HG03064 (cell line): Measurements from ENCODE around the gene DOCK4.

Experiments used
- ATAC-seq: cut with Tn5 transposase; IDR thresholded peaks from one replicate; pipeline ENCODE4 v1.9.1; 2021; ENCODE audit warnings: low read depth; ENCODE audit not compliant: unreplicated experiment

Gene DOCK4

DNA sequence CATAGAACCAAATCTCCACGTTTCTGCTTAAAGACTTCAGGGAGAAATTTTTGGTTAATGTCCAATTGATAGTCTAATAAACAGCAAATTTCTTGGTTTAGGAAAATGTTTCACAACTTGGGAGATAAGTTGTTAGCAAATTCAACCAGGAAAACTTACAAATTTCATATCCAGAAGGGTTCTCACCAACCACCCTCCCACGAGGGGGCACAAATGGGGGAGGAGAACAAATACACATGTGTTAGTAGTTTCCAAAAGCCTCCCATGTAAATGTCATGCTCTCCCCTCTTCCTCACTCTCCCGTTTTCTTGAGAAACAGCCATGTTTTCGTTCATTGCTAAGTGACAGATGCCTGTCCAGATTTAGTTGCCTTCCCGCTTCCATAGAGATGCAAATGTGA, 10.5 kb downstream of the DOCK4 start:
- no peak for ATAC-seq

- no peak for ATAC-seq
Measured at GRCh38 chr7:112193915-112194502, 12.2 kb downstream of the DOCK4 start.

GRCh38 chr7:112192236-112193154, 13.7 kb downstream of the DOCK4 start:
- no peak for ATAC-seq

- no peak for ATAC-seq
Measured at GRCh38 chr7:112190120-112190519, 16.1 kb downstream of the DOCK4 start.

DNA sequence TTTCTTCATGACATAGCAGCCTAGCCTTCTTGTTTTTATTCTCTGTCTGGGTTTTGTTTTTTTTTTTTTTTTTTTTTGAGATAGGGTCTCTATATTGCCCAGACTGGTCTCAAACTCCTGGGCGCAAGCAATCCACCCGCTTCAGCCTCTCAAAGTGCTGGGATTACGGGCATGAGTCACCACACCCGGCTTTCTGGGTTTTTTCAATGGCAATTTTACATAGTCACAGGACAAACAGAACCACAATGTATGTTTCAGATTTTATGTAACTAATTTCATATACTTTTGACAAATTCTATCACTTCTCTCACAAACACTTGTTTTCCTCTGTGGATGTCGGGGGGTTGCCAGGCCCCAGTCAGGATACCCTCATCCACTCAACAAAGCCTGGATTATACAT, 16.5 kb downstream of the DOCK4 start:
- no peak for ATAC-seq

DNA sequence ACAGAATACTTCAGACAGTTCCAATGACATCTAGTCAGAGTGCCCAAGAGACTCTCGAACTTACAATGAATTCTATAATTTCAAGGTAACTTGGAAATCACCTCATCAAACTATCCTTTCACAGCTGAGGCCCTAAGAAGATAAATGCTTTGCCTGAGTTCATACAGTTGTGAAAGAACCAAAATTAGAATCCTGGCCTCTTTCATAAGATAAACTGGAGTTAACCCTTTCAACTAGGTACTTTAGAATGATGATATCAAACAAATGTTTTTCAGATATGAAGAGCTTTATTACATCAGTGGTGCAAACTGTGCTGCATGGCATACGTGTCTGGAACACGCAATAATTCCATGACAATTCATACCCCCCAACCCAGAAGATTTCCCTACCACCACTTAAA, 17.9 kb downstream of the DOCK4 start:
- no peak for ATAC-seq

DNA sequence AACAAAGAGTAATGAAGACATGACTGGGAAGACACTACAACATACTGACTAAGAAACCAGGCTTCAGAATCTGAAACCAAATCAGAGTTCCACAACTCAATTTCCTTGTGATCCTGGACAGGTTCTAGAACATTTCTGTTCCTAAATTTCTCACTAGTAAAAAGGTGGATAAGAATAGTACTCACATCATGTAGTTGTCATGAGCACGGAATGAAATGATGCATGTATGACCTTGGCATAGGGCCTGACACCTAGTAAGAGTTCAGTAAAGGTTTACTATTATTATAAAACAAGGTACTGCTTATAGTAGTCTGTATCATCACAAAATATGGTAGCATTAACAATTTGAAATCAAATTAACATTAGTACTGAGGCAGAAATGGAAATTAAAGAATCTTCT, 19.9 kb downstream of the DOCK4 start:
- no peak for ATAC-seq

DNA sequence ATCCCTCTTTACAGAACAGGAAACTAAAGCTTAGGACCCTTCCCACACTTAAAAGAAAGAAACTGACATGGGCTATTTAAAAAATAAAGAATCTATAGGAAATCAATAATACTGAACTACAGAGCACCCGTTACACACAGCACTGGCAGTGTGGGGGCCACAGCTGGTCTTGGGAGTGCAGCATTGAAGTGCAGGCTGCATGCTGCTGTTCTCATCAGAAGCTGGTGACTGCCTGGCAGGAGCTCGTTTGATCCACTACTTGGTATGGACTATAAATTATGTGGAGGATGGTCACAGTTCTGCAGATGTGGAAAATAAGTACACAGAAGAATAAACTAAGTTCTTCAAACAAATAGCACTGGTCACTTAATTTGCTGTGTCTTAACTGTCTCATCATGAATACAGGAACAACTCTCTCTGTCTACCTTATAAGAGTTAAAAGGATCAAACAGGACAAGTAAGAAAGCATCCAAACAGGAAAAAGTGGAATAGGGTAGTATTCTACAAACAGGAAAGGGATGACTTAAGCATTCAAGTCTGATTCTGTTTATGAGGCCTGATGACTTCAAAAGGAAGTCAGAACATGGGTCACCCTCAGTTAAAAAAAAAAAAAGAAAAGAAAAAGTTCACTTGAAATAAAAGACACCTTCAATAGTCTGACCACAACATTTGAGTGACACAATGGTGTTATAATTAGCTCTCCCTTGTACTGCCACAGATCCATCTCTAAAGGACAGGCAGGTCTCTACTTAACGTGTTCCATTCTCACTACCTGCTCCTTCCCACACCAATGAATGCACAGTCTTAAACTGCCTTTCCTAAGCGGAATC, 21.0 kb downstream of the DOCK4 start:
- ATAC-seq, result no peak

GRCh38 chr7:112184455-112184854, 21.7 kb downstream of the DOCK4 start:
- no peak for ATAC-seq

- no peak for ATAC-seq
Measured at GRCh38 chr7:112183266-112183665, 22.9 kb downstream of the DOCK4 start.

DNA sequence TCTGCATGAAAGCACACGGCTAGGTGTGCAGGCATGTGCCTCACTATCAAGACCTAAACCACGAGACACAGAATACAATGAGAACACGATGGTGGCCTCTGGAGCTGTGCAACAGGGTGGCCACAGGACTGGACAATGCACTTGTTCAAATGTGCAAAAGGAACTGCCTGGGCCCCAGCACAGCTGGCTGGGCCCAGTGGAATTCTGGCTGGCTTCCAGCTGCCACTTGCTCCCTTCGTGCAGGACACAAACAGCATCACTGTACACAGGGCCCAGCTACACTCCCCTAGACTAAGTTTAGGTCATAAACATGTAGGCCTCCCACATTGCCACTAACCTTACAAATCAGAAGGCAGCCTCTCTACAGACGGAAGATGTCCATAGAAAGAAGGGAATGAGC, 23.4 kb downstream of the DOCK4 start:
- ATAC-seq, result no peak

DNA sequence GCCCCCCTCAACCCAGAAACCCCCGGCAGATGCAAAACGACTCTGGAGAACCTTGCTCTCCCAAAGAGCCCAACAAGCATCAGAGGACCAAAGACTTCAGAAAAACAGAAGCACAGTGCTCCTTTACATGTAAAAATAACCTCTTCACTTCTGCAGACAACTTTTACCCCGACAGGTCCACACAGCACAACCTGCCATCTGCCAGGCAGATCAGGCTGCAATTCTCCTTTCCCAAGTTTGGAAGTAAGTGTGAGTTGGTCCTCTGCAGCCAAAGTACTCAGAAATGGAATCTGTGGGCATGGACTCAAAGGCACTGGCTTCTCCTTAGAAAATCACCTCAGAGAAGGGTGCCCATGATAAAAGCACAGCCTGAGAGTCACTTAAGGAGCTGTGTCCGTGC, 26.0 kb downstream of the DOCK4 start:
- no peak for ATAC-seq

GRCh38 chr7:112176693-112177415, 29.3 kb downstream of the DOCK4 start:
- ATAC-seq, result no peak

- ATAC-seq, result no peak
Measured at GRCh38 chr7:112176241-112176640, 30.0 kb downstream of the DOCK4 start.

DNA sequence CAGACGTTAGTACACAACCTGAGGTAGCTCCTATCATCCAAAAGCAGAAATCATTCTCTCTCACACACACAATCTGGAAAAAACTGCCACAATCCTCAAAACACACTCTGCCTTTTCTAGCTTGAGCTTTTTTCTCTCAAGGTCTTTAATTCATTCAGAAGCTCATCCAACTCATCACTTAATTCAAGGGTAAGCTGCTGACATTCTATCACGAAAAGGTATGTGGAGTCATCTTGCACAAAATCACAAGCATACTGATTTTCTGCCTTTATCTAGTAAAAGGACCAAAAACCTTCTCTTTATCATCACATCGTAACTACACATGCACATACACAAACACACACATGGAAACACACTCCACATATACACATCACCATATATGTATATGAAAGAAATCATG, 32.0 kb downstream of the DOCK4 start:
- ATAC-seq, result no peak

DNA sequence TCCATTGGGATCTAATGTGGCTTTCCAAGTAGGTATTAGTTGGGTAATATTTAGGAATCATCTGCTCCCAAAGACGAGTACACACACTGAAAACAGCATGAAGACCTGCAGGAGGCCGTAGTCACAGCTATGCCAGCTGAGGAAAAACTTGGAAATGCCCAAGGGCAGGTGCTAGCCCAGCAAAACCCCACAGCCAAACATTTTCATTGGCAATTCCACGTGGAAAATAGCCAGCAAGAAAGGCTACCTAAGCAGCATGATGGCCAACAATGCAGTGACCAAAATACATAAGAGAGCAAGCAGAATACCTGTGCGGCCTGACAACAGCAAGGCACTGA, 32.7 kb downstream of the DOCK4 start:
- no peak for ATAC-seq

- ATAC-seq, result no peak
Measured at GRCh38 chr7:112172870-112173567, 33.2 kb downstream of the DOCK4 start.

GRCh38 chr7:112171673-112172072, 34.5 kb downstream of the DOCK4 start:
- no peak for ATAC-seq

DNA sequence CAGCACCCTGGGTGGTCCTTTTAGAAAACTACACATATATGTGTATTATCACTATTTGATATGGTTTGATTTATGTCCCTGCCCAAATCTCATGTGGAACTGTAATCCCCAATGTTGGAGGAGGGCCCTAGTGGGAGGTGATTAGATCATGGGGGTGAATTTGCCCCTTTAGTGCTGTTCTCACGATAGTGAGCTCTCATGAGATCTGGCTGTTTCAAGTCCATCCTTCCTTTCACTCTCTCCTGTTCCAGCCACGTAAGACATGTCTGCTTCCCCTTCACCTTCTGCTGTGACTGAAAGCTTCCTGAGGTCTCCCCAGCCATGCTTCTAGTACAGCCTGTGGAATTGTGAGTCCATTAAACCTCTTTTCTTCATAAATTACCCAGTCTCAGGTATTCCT, 37.3 kb downstream of the DOCK4 start:
- no peak for ATAC-seq

DNA sequence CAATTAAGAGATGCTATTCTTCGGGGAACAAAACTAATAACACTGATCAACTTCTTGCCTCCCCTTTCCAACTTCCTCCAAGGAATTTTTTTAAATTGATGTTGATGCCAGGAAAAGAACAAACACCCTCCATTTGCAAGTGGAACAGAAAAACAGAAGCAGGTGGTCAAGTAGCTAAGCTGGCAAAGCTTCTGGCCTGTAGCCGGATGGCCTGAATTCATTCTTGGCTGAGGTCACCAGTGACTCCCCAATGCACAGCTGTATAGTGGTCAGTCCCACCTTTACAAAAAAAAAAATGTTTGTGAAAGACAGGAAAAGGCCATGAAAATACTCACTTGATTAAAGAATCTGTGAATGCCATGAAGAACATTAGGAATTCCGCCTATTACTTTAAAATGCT, 39.1 kb downstream of the DOCK4 start:
- ATAC-seq, result no peak
